Uterus (tissue), 2 donors: ENCODE results near the gene AGPAT1.

Source experiments
- POLR2A ChIP-seq, 2 donors: fragments of 450-650 bp; IDR thresholded peaks; one replicate each; pipeline ENCODE4 v1.6.1; 2016; ENCODE audit warnings: antibody characterized with exemption in 2 of 2, mild to moderate bottlenecking in 1 of 2, moderate library complexity in 1 of 2
- TF ChIP-seq, protein P1 (sequence below), 4 experiments: fragments of 200-600 bp in 2 of 4; fragments of 450-650 bp in 2 of 4; sonication (generic) in 2 of 4; IDR thresholded peaks; one replicate each; pipeline ENCODE4 v1.5.1; 2016 to 2019; ENCODE audit warnings: antibody characterized with exemption in 4 of 4, mild to moderate bottlenecking in 2 of 4, moderate library complexity in 1 of 4

DNA sequence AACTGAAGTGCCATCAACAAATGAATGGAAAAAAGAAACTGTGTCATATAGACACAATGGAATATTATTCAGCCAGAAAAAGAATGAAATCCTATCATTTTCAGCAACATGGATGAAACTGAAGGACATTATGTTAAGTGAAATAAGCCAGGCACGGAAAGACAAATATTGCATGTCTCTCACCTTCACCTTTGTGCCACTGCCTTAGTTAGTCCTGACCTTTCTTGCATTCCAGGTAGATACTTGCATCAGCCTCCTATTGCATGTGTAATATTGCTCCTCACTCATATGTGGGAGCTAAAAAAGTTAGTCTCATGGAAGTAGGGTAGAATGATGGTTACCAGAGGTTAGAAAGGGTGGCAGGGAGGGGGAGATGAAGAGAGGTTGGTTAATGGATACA lies 33.1 kb upstream of the AGPAT1 start:
- no peak for TF ChIP-seq POLR2A (IDR thresholded peaks at IDR 0.05)
- TF ChIP-seq, protein P1, sequence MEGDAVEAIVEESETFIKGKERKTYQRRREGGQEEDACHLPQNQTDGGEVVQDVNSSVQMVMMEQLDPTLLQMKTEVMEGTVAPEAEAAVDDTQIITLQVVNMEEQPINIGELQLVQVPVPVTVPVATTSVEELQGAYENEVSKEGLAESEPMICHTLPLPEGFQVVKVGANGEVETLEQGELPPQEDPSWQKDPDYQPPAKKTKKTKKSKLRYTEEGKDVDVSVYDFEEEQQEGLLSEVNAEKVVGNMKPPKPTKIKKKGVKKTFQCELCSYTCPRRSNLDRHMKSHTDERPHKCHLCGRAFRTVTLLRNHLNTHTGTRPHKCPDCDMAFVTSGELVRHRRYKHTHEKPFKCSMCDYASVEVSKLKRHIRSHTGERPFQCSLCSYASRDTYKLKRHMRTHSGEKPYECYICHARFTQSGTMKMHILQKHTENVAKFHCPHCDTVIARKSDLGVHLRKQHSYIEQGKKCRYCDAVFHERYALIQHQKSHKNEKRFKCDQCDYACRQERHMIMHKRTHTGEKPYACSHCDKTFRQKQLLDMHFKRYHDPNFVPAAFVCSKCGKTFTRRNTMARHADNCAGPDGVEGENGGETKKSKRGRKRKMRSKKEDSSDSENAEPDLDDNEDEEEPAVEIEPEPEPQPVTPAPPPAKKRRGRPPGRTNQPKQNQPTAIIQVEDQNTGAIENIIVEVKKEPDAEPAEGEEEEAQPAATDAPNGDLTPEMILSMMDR (IDR thresholded peaks at IDR 0.05), result no peak
